Ovary (tissue), 9 donors: ENCODE data around the gene CRACDL. TPM values are rescaled to one million over a fixed set of nuclear protein-coding genes. Genes with fewer than 3 reads are reported as not detected.

Source experiments
- DNase-seq, 5 donors: peaks; one replicate each; pipeline ENCODE4 v3.0.0-alpha.2; 2019 to 2020
- H3K27ac ChIP-seq, 2 donors: fragments of 200-600 bp; one replicate each; pipeline versions ENCODE4 v1.5.1 to v1.8.0; 2019 to 2022
- H3K27me3 ChIP-seq: fragments of 200-600 bp; one replicate; pipeline ENCODE4 v1.8.0; 2022
- H3K36me3 ChIP-seq: fragments of 200-600 bp; sonication (generic); one replicate; pipeline ENCODE4 v1.5.1; 2019
- H3K4me1 ChIP-seq: one replicate; pipeline ENCODE4 v1.8.1; 2013; ENCODE audit warnings: mild to moderate bottlenecking, moderate library complexity; ENCODE audit not compliant: insufficient read depth
- H3K4me3 ChIP-seq: fragments of 200-600 bp; sonication (generic); one replicate; pipeline ENCODE4 v1.5.1; 2017
- H3K9me3 ChIP-seq, 2 donors: fragments of 200-600 bp in 1 of 2; sonication (generic) in 1 of 2; one replicate each; pipeline versions ENCODE4 v1.5.1 to v1.8.1; 2013 to 2019; ENCODE audit warnings: mild to moderate bottlenecking in 1 of 2, moderate library complexity in 1 of 2
- CTCF ChIP-seq, 3 donors: fragments of 450-650 bp in 2 of 3; fragments of 200-600 bp in 1 of 3; IDR thresholded peaks; one replicate each; pipeline versions ENCODE4 v1.5.1 to v1.8.0; 2016 to 2022; ENCODE audit warnings: antibody characterized with exemption in 3 of 3, mild to moderate bottlenecking in 1 of 3
- EP300 ChIP-seq: sonication (generic); formaldehyde crosslinking; IDR thresholded peaks from one replicate; pipeline ENCODE4 v1.6.1; 2017; ENCODE audit warnings: antibody characterized with exemption
- POLR2A ChIP-seq: fragments of 450-650 bp; IDR thresholded peaks from one replicate; pipeline ENCODE4 v1.6.1; 2017; ENCODE audit warnings: antibody characterized with exemption, mild to moderate bottlenecking, moderate library complexity
- WGBS, 3 donors: extraction: QIAGEN DNeasy Blood & Tissue Kit in 1 of 3; methylation state at CpG; one replicate each; pipeline versions ENCODE4 v1.1.5 to v1.1.7; 2013 to 2017; 5-methylcytosine and 5-hydroxymethylcytosine counted together
- intact Hi-C, 4 donors: fragments of 100-400 bp; cut with DNase I; formaldehyde crosslinking; loops; one replicate each; pipeline versions ENCODE4 v1.11.0 to v1.15.1; 2022 to 2023
- polyA plus RNA-seq, 2 donors: library from polyadenylated mRNA; stranded (reverse); fragments of 200-250 nt in 1 of 2; fragments of 350-450 nt in 1 of 2; fragmentation: Illumina TruSeq in 1 of 2; extraction: RNeasy Lipid Tissue Mini Kit (QIAGEN cat#74804) in 1 of 2; gene quantifications; one replicate each; pipeline ENCODE4 v1.2.3, GENCODE V29; 2013 to 2014
- total RNA-seq, 7 donors: library from RNA; depleted of rRNA in 2 of 7; stranded (reverse); fragments of >200 nt in 2 of 7; fragmentation: NEBNext Ultra II Directional in 3 of 7; extraction: Animal tissue kit (Norgen Biotek cat#: 25700) in 3 of 7; gene quantifications; one replicate each; pipeline versions ENCODE4 v1.1.0 to v1.2.4, GENCODE V29; 2016 to 2023
- donor health status: DM: no; HTN: no; CAD: no; lungs with moderate emphysema.
- donor health status: DM: no; HTN: no; CAD: no.
- donor health status: Bipolar disorder and iron deficiency.
- donor health status: DM: yes; HTN: yes; CAD: no.
- donor health status: DM: no; HTN: no; CAD: no.
- donor health status: DM: yes; HTN: yes; CAD: no.

Gene CRACDL
- total and polyA plus RNA-seq, 9 donors = 1.2 to 22.4 (median 2.7) TPM

DNA sequence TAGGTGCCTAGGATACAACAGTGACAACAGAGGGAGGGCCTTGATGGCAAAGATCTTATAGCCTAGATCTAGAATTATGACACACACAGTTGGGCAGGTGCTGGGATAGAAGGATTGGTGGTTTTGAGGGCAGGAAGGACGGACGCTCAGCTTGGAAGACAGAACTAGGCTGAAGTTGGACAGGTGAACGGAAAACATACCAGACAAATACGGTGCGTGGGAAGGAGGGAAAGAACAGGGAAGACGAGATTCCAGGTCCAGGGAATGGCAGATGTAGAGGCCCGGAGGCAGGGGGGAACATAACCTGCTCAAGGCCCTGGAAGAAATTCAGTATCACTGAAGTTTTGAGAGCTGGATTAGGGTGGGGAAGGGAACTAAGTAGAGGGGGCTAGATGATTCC lies 40.8 kb downstream of the CRACDL start:
- no peaks in the 10 kb centered on the region for H3K27me3 ChIP-seq
- H3K36me3 ChIP-seq = no peaks in the 10 kb centered on the region
- H3K4me1 ChIP-seq = no peaks in the 10 kb centered on the region
- WGBS, 3 donors = 90 to 92% (median 92%) methylated on average over 7 of the region's 7 CpGs
- H3K9me3 ChIP-seq = no peaks in the 10 kb centered on the region
- no peak overlapping the region for H3K4me3 ChIP-seq
- H3K27ac ChIP-seq = no peak overlapping the region
- no peak for TF ChIP-seq CTCF (IDR thresholded peaks at IDR 0.05)
- no peak for TF ChIP-seq EP300
- intact Hi-C loops = no loop called here
- no peak for DNase-seq

GRCh38 chr2:98894331-98895000 lies 41.6 kb downstream of the CRACDL start:
- Histone ChIP-seq H3K36me3 (no peaks in the 10 kb centered on the region), H3K4me3 (no peak overlapping the region), H3K9me3 (no peaks in the 10 kb centered on the region), H3K4me1 (no peaks in the 10 kb centered on the region), H3K27me3 (no peaks in the 10 kb centered on the region), H3K27ac (no peak overlapping the region)
- DNase-seq = no peak
- TF ChIP-seq POLR2A (no peak), EP300 (no peak), CTCF (IDR thresholded peaks at IDR 0.05) (no peak)
- intact Hi-C loops = no loop called here
- WGBS, 3 donors = 91 to 92% (median 91%) methylated on average over 11 of the region's 11 CpGs

- no peak for TF ChIP-seq EP300
- TF ChIP-seq POLR2A = no peak
- no peak for TF ChIP-seq CTCF (IDR thresholded peaks at IDR 0.05)
- intact Hi-C loops = no loop called here
- no peaks in the 10 kb centered on the region for H3K9me3 ChIP-seq
- 85 to 89% (median 88%) methylated on average over 10 of the region's 10 CpGs for WGBS, 3 donors
- H3K27me3 ChIP-seq = no peaks in the 10 kb centered on the region
- H3K27ac ChIP-seq = no peak overlapping the region
- H3K36me3 ChIP-seq = no peaks in the 10 kb centered on the region
- no peak overlapping the region for H3K4me3 ChIP-seq
- H3K4me1 ChIP-seq = no peaks in the 10 kb centered on the region
- DNase-seq = no peak
Measured at GRCh38 chr2:98893911-98894321, 42.1 kb downstream of the CRACDL start.

- TF ChIP-seq EP300 (no peak), POLR2A (no peak), CTCF (IDR thresholded peaks at IDR 0.05) (no peak)
- DNase-seq = no peak
- Histone ChIP-seq H3K9me3 (no peaks in the 10 kb centered on the region), H3K4me3 (no peak overlapping the region), H3K36me3 (no peaks in the 10 kb centered on the region), H3K27ac (no peak overlapping the region), H3K27me3 (no peaks in the 10 kb centered on the region), H3K4me1 (no peaks in the 10 kb centered on the region)
- WGBS, 3 donors = 87 to 90% (median 88%) methylated on average over 6 of the region's 6 CpGs
- intact Hi-C loops = no loop called here
Measured at GRCh38 chr2:98892871-98893270, 43.2 kb downstream of the CRACDL start.
